Hematopoietic multipotent progenitor cell treated with erythropoietin and hydrocortisone succinate and interleukin-3 and kit ligand, for 15 days (in vitro differentiated cells): ENCODE data around the gene RIPOR2.
A peak's percentile ranks its signal among the peaks of the same experiment; 100 is the strongest.
"Not testable (repeated sequence)": the region's sequence is repeated elsewhere in the genome, so short reads cannot be mapped to it uniquely, and the experiment has no call there.

Experiments used
- DNase-seq: peaks from one replicate; pipeline ENCODE4 v3.0.0-alpha.2; 2015; ENCODE audit warnings: low spot score

Gene RIPOR2

GRCh38 chr6:24951811-24952299, 16.1 kb upstream of the RIPOR2 start:
- no peak for DNase-seq

- no peak for DNase-seq
Observed at GRCh38 chr6:24950218-24950941, 14.6 kb upstream of the RIPOR2 start.

GRCh38 chr6:24949020-24949569, 13.3 kb upstream of the RIPOR2 start:
- DNase-seq, result no peak

- not testable (repeated sequence) for DNase-seq
Observed at GRCh38 chr6:24948261-24948660, 12.5 kb upstream of the RIPOR2 start.

GRCh38 chr6:24947636-24948035, 11.9 kb upstream of the RIPOR2 start:
- DNase-seq, result no peak

- no peak for DNase-seq
Observed at GRCh38 chr6:24945054-24945453, 9.3 kb upstream of the RIPOR2 start.

- no peak for DNase-seq
Observed at GRCh38 chr6:24943774-24944173, 8.0 kb upstream of the RIPOR2 start.

- no peak for DNase-seq
Observed at GRCh38 chr6:24940311-24940917, 4.7 kb upstream of the RIPOR2 start.

- no peak for DNase-seq
Observed at GRCh38 chr6:24936641-24937317, 1.0 kb upstream of the RIPOR2 start.

- DNase-seq, result peak; percentile 46
Observed at GRCh38 chr6:24933868-24934401, 1.8 kb downstream of the RIPOR2 start.

- no peak for DNase-seq
Observed at GRCh38 chr6:24933266-24933665, 2.5 kb downstream of the RIPOR2 start.

- no peak for DNase-seq
Observed at GRCh38 chr6:24932832-24933231, 2.9 kb downstream of the RIPOR2 start.

GRCh38 chr6:24931718-24932691, 3.8 kb downstream of the RIPOR2 start:
- no peak for DNase-seq

- DNase-seq, result no peak
Observed at GRCh38 chr6:24931296-24931695, 4.5 kb downstream of the RIPOR2 start.

- DNase-seq, result no peak
Observed at GRCh38 chr6:24930431-24930871, 5.3 kb downstream of the RIPOR2 start.

GRCh38 chr6:24929242-24929641, 6.5 kb downstream of the RIPOR2 start:
- DNase-seq, result no peak

- DNase-seq, result no peak
Observed at GRCh38 chr6:24927985-24928745, 7.6 kb downstream of the RIPOR2 start.

- DNase-seq, result no peak
Observed at GRCh38 chr6:24927277-24927955, 8.3 kb downstream of the RIPOR2 start.

- DNase-seq, result not testable (repeated sequence)
Observed at GRCh38 chr6:24926647-24927046, 9.1 kb downstream of the RIPOR2 start.

- no peak for DNase-seq
Observed at GRCh38 chr6:24926192-24926591, 9.6 kb downstream of the RIPOR2 start.
